Thyroid gland (tissue), 4 donors: ENCODE results near the gene AMPD2.

Source experiments
- CTCF ChIP-seq, 6 experiments: fragments of 200-600 bp in 3 of 6; fragments of 450-650 bp in 3 of 6; sonication (generic) in 3 of 6; IDR thresholded peaks; one replicate each; pipeline ENCODE4 v1.5.1; 2016 to 2019; ENCODE audit warnings: antibody characterized with exemption in 6 of 6, mild to moderate bottlenecking in 2 of 6, inconsistent platforms in 1 of 6, moderate library complexity in 1 of 6
- POLR2A ChIP-seq, 2 donors: fragments of 450-650 bp; IDR thresholded peaks; one replicate each; pipeline ENCODE4 v1.6.1; 2017; ENCODE audit warnings: antibody characterized with exemption in 2 of 2, mild to moderate bottlenecking in 2 of 2, moderate library complexity in 1 of 2

GRCh38 chr1:109654519-109654918 is 34.9 kb downstream of the AMPD2 start:
- no peak for TF ChIP-seq POLR2A (IDR thresholded peaks at IDR 0.05)
- TF ChIP-seq CTCF (IDR thresholded peaks at IDR 0.05) = no peak
